Measurements from ENCODE around the gene PGC.

The PGC gene

DNA sequence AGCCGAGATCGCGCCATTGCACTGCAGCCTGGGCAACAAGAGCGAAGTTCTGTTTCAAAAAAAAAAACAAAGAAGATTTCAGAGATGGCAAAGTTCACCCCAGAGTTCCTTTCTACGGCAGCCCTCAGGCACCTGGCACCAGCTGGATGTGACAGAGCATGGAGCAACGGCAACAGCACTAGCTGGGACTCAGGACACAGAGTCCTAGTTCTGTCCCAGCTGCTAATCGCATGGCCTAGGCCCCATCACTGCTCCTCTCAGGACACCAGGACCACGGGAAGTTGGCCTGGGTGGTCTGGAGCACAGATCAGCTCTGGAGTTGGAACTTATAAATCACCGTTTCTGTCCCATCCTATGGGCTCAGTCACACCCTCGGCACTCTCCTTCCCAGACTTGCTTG lies 1.1 kb downstream of the PGC start:
- DNase-seq (ENCODE audit: low spot score): no peak

DNA sequence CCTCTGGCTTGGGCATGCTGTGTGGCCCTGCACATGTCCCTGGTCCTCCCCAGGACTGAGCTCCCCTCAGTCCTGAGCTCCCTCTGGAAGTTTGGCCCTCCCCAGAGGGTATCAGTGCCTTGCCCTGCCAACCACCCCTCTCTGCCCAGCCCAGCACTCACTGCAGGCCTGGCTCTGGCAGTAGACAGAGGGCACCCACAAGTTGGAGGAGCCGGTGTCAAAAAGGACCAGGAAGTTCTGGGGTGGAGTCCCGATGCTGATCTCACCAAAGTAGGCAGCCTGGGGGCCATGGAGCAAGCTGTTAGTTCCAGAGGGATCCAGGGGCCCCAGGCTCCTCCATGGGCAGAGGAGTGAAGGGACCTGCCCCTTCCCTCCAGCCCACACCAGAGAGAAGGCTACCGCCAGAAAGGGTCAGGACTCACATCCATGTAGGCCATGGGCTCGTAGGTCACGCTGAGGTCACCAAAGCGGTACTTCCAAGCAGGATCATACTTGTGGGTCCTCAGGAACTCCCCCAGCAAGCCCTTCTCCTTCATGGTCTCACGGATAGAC lies 2.9 kb downstream of the PGC start:
- no peak for DNase-seq (ENCODE audit: low spot score)

DNA sequence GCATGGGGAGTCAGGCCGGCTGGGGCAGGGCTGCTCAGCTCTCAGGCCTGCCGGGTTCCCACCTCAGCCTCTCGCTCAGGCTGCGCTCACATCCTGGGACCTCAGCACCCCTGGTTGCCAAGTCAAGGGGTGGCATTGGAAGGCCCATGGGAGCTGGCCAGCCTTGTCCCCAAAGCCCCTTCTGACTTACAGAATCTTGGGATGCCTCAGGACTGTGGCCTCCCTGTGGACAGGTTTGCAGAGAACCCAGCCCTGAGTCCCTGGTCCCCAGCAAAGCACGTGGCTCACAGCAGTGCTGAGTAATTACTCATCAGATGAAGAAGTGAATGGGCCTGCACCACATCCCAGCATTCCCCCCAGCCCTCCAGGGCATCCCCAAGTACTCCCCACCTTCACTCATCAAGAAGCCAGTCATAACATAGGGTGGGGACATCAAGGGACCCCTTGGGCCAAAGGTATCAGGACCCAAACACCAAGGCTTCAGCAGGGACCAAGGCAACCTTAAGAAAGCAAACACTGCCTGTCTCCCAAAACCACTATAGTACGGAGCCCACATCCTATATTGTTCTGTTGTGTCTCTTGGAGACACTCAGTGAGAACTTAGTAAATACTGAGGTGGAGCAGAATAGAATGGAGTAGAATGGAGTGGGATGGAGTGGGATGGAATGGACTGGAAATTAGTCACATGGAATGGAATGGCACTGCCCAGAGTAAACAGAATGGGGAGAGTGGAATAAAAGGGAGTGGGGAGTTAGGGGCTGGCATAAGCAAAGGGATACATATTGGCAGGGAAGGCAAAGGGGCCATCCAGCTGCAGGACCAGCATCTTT lies 3.6 kb downstream of the PGC start:
- DNase-seq (ENCODE audit: low spot score): no peak

DNA sequence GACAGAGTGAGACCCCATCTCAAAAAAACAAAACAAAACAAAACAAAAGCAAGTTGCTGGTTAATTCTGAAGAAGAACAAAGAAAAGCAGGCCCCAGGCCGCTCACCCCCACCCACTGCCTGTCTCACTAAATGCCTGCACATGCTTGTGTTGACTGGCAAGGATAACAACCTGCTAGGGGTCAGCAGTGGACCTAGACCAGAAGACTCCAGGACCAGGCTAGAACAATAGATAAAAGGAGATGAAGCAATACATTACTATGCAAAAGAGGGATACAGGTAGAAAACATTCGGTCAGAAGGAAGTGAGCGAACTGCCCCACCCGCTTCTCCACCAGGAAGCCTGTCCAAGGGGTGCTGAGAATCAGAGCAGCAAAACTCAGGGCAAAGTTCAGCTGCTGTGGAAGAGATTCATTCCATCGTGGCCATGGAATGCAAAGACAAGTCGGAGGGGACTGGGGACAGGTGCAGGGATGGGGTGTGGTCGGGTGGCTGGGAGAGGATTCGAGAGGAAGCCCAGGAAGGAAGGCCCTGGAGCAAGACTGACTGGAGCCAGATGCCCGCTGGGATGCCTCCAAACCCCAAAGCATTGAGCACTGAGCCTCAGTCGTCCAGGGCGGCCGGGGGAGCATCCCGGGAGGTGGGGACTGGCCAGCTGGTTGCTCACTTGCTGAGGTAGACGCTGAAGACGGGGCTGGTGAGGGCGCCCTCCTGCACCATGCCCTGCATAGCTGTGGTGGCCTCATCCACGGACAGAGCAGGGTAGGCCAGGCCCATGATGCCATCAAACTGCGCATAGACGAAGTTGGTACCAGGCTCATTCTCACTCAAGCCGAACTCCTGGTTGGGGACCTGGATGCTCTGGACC lies 5.3 kb downstream of the PGC start:
- DNase-seq (ENCODE audit: low spot score): no peak

DNA sequence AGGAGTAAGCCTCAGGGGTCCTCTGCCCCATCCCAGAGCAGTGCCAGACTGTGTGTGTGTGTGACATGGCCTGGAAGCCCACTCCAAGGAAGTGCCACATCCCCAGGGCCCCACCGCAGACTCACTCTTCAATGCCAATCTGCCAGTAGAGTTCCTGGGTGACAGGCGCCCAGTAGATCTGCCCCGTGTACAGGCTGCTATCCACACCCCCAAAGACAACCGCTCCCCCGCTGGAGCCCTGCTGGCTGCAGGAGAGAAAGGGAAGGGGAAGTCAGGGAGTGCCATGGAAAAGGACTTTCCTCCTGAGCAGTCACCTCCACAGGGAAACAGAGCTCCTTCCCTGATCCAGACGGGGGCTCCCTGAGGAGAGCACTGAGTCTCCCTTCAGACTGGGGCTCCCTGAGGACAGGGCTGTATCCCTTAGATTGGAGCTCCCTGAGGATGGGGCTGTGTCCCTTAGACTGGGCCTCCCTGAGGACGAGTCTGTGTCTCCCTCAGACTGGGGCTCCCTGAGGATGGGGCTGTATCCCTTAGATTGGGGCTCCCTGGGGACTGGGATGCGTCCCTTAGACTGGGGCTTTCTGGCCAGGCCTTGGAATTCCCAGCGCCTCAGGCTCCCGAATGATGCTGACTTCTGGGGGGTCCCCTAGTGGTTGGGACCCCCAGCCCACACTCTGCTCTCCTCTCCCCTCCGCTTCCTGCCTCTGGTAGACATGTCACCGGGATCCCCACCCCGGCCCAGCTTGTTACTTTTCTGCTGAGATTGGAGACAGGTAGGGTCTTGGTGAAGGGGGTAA lies 6.6 kb downstream of the PGC start:
- DNase-seq (ENCODE audit: low spot score): no peak

DNA sequence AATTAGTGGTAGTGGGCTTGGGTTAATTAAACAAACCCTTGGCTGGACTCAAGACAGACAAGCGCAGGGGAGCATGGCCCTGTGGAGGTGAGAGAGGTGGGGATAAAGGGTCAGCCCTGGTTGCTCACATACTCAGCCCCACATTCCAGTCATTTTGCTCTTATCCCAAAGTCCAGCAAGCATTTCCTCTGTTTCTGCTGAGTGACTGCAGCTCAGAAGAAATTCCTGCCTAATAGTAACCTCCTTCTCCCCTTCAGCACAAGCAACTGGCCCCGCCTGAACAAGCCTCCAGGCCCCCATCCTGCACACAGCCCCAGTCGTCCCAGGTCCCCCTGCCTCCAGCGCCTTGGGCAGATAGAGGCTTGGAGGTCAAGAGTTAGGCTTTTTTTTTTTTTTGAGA lies 8.2 kb downstream of the PGC start:
- no peak for DNase-seq (ENCODE audit: low spot score)

DNA sequence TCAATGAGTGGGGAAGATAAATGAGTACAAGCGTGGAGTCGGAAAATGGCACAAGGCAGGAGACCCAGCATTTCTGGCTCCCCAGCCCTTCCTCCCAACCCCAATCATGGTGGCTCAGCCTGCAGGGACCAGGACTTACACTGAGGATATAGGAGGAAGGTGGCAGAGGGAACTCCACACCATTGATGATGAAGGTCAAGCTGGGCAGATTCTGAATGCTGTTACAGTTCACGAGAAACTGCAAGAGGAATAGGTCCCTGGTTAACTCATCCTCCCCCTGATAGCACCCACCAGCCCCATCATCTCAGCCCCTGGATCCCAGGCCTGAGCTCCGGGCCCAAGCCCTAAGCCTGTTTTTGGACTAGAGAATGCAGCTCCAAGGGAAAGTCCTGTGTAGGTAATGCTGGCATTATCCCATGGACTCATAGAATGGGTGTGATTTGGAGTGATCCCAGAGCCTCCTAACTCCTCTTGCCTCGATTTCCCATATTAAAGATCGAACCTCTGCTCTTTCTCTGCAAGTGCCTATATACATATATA lies 9.5 kb downstream of the PGC start:
- no peak for DNase-seq (ENCODE audit: low spot score)

DNA sequence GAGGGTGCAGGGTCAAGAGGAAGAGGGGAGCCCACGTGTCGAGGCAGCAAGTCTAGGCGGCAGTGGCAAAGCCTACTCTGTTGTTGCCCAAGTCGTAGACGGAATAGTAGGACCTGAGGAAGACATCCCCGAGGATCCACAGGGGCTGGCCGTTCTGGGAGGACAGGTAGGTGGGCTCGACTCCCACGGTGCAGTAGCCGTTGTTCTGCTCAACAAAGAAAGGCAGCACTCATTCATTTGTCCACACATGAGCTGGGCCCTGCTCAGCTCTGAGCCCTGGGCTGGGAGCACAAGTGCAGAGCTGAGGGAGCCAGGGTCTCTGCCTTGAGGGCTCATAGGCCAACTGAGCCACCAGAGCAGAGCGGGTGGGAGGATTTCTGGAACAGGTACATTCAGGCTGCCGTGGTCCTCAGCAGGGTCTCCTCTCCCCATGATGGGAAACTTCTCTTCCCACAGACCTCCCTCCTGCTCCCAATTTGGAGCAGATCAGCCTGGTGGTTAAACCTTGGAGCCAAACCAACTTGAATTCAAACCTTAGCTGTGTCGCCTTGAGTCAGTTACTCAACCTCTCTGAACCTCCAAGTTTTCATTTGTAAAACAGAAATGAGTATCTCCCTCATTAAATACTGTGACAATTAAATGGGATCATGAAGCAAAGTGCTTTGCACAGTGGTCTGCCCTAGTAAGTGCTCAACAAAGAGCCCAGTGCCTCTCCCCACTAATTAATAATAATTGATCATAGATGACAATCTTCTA lies 10.2 kb downstream of the PGC start:
- no peak for DNase-seq (ENCODE audit: low spot score)

DNA sequence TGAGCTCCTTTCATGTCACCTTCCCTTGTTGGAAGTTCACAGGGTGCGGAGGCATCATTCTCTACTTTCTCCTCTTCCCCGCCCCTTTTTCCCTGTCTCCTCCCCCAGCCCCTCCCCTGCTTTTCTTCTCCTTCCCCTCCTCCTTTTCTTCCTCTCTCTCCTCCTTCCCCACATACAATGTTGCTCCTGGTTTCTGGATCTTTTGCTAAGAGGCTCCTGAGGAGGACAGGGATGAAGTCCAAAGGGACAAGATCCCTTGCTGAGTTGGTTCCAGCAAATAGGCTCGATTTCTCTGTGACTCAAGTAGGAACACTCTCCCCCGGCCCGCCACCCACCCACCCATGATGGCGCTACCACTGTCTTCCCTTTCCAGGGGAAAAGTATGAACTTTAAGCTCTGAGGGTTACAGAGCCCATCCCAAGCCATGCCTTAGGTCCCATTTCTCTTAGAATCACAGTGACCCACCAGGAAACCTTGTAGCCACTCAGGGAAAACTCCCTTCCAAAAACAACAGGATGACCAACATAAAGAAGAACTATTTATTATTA lies 10.9 kb downstream of the PGC start:
- DNase-seq (ENCODE audit: low spot score): no peak

DNA sequence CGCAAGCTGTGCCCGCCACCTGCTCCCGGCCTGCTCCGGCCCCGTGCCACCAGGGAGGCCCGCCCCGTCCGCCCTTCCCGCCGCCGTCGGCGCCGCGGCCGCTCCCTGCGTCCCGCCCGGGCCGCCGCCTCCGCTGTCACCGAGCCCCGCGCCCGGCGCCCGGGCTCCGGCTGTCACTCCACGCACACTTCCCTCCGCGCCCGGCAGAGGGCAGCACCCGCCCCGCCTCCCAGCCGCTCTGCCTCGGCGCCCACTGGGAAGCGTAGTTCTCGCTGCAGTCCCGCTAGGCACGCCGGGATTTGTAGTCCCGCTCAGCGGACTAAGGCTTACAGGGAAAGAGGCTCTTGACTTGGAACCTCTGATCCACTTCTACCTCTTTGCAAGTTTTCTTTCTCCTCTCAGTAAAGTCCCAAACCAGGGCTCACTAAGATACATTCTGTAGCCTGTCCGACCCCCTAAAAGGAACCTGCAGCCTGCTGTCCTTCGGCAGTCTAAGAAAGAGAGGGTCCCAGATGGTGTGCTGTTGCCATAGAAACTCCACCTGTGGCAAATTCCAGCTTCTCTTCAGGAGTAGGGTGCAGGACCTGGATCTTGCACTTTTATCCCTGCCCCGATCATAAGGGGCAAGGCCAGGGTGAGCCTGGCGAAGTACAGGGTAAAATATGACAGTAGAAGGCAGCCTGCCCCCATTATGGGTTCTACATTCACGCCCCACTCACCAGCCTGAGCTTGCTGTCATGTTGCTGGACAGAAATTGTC lies 11.6 kb downstream of the PGC start, which contains the start of gene TFEB:
Gene TFEB (minus strand): TSS at position 182 of the 759 bp plus-strand sequence. CDS start 44,395 bp downstream, outside the sequence.
- peak; percentile 87 for DNase-seq (ENCODE audit: low spot score)

DNA sequence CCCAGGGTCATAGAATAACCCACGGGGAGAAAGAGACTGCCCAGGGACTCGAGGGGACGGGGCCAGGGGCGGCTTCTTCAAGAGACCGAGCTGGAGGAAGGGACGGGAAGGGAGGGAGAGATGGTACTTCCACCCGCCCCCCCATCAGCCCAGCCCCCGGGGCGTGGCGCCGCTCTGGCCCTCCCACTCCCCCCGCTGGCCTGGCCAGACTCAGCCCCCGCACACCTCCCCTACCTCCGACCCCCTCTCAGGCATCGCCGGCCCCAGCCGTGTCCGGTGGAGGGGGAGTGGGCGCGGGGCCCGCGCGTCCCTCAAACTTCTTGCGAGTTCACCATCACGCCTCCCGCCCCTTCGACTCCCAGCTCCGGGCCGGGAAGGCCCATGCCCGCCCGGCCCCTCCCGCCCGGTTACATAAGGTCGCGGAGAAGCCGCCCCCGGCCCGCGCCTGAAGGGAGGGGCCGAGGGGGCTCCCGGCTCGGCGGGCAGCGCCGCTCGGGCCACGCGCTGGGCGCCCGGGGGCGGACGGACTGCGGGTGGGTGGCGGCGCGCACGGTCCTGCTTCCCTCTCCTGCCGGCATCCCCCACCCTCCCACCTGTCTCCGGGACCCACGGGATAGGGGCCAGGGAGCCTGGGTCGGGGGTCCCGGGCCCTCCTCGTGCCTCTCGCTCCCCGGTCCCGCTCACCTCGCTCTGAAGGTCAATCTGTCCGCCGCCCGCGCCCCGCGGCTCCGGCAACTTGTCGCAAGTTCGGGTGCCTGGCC lies 12.4 kb downstream of the PGC start:
- no peak for DNase-seq (ENCODE audit: low spot score)

DNA sequence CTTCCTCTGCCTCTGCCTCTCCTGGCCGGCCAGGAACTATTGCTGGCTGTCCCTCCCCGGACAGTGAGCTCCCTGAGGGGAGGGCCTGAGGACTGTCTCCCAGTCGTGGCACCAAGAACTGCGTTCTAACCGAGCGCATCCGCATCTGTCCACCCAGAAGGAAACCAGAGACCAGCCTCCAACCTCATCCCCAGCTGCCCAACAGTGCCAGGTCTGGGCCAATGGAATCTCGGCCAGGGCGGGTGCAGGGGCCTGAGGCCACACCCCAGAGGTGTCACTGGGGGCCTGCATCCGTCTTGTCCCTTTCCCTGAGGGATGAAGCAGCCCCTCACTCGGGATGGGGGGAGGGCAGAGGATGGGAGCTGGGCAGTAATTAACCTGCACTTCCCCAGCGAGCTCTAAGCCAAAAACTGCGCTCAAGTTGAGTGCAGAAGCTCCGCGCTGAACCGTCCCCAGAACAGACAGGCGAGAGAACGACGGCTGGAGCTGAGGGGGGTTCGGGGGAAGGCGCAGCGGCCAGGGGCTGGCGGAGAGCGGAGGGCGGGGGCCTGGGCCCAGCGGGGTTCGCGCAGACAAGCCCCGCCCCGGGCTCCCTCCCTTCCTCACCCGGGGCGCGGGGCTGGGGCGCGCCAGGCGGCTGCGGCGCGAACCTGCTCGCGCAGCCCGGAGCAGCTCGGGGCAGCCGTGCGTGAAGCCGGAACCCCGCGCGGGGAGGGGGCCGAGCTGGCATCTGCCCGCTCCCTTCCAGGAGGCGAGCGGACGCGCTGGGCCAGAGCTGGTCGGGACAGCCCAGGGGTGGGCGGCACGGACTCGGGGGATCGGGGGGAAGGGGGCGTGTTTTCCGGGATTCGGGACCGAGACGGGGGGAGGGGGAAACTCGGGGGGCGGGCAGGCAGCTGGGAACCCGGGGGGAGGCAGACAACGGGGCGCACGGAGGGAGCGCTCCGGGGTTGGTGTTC lies 13.2 kb downstream of the PGC start:
- no peak for DNase-seq (ENCODE audit: low spot score)

DNA sequence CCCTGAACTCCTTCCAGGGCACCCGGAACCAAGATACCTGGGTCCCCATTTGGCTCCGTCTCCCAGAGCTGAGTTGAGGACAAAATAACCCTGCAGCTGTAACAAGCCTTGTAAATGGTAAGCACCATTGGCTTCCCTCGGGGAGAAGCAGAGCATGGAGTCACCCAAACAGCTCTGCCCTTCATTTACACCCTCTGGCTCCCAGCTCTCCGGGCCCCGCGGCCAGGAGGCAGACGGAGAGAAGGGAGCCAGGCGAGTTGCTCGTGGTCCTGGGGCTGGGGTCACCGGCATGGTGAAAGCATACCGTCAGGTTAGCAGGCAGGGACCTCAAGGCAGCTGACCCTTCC lies 13.9 kb downstream of the PGC start:
- DNase-seq (ENCODE audit: low spot score): no peak

DNA sequence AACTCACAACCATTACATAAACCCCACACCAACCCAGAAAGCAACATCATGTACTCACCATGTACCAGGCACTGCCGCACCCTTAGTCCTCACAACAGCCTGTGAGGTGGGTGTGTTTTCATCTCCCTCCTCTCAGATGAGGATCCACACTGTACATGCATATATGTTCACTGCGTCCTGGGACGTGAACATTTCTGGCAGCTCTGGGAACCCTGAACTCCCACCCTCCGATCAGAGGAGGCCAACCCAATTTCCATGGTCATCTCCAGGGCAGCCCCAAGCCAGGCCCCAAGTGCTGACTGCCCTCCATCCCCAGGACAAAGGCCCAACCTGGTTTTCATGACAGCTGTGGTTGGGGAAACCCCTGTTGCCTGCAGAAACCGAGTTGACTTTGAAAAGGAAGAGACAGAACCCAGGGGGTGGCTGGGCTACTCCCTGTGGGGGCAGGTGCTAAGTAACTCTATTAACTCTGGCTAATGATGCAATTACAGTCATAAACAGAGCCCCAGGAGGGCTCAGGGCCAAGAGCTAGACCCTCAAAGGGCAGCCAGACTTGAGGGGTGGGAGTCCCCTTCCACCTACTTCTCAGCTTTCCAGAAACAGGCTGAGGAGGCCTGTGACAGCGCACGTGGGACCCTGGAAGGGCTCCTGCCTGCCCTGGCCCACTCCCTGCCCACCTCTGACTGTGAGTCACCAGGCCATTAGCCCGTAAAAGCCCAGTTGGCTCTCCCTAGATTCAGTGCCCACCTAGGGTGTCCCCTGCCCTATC lies 14.4 kb downstream of the PGC start:
- no peak for DNase-seq (ENCODE audit: low spot score)

DNA sequence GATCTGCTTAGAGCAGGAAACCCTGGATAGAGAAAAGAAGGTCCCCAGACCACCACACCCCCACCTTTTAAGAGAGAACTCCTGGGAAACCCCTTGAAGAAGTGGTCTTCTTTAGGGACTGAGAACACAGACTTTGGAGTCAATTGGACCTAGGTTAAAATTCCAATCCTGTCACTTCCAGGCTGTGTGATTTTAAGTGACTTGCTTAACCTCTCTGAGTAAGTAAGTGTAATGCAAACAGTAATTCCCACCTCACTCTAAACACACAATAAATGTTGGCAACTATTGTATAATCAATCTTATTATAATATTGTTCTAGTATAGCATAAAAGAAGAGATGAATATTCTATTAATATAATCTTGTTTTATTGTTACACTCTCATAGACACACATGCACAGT lies 15.0 kb downstream of the PGC start:
- no peak for DNase-seq (ENCODE audit: low spot score)

DNA sequence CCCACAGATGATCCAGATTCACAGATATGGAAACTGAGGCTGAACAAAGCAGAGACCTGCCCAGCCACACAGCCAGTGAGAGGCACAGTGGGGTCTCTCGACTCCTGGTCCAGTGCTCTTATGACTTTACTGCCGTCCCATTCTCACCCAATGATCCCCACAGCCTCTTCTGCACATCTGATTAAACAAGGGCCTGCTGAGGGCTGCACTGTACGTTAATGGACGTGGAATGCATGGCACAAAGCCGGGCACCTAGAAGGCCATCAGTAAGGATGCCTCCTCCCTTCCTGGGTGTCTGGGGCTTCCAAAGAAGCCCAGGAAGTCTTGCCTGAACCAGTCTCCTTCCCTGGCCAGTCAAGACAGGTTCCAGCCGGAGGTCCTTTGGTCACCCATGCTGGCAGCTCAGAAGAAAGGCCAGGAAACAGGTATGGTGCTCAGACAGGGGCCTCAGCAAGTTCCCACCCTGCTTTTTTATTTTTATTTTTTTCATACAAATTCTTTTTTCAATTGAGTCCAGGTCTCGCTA lies 15.6 kb downstream of the PGC start:
- DNase-seq (ENCODE audit: low spot score): no peak
